NCI-H2227 (cell line): Measurements from ENCODE around the gene S100A10.
A peak's percentile ranks its signal among the peaks of the same experiment; 100 is the strongest.

Experiments
- DNase-seq: peaks from one replicate; lab custom pipeline; 2025; ENCODE audit not compliant: unreplicated experiment; lab: John Stamatoyannopoulos, UW

S100A10 gene

DNA sequence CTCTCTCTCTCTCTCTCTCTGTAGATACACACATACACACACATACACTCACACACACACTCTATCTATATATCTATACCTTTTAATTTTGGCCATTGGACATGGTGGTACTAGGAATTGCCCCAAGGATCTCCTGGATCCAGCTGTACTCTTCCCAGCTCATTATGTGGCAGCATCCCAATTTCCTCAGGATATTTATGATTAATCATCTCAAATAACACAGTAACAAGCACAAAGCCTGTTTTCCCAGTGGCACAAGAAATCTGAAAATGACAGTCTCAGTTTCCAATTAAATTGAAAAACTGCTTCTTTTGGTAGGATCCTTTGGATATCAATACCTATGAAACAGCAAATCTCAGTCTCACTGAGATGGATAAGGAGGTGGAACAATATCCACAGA lies 27.6 kb downstream of the S100A10 start:
- DNase-seq: no peak

- no peak for DNase-seq
These were observed 29.1 kb downstream of the S100A10 start for GRCh38 chr1:151964510-151964909.

GRCh38 chr1:151963288-151963687 lies 30.4 kb downstream of the S100A10 start:
- DNase-seq: no peak

- DNase-seq: no peak
These were observed 31.8 kb downstream of the S100A10 start for GRCh38 chr1:151961833-151962232.

- no peak for DNase-seq
These were observed 32.7 kb downstream of the S100A10 start for GRCh38 chr1:151960780-151961513.

GRCh38 chr1:151958959-151959358 lies 34.7 kb downstream of the S100A10 start:
- no peak for DNase-seq

DNA sequence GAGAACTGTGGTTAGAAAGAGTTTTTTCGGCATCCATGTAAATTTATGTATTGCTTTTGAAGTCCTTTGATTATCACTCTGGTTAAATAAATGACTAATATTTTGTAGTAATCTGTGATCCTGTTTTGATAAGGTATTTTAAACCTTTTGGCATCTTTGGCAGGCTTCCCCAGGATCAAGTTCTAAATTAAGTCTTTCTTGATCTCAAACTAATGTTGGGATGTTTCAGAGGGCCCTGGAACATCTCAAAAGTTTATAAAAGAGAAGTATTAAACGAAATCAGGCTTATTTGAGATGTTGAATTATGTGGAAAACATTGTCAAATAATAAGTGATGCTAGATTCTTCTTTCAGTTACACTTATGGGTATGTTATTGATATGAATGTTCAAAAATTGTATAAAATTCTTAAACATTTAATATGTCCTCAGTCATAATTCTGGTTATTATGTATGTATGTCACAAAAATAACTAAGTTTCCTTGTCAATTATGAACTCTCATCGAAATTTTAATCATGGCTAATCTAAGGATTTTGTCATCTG lies 36.6 kb downstream of the S100A10 start:
- DNase-seq: no peak

DNA sequence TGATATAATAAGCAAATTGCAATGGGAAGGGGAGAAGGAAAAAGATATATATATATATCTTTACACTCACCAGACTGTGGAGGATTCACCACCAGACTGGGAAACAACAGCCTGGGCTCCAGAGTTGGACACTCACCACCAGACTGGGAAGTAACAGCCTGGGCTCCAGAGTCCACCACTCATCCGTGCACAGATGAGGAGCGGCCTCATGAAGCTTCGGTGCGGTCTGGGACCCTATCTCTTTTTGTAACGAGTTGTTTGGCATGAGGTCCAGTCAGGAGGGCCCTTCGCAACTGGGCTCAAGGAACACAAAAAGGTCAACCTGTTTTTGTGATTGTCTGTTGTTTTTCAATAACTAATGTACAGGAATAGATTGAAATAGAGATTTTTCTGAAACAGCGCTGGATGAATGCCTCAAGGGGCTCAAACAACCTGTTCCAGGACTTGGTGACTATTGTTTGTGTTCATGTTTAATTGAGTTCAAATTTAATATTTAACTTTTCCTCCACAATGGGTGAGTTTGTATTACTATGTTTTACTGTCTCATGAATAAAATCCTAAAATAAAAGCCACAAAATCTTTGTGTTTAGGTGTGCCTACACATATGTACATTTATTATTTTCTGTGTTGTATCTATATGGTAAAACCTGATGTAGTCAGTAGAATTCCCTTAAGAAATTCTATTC lies 40.1 kb downstream of the S100A10 start:
- DNase-seq: no peak

DNA sequence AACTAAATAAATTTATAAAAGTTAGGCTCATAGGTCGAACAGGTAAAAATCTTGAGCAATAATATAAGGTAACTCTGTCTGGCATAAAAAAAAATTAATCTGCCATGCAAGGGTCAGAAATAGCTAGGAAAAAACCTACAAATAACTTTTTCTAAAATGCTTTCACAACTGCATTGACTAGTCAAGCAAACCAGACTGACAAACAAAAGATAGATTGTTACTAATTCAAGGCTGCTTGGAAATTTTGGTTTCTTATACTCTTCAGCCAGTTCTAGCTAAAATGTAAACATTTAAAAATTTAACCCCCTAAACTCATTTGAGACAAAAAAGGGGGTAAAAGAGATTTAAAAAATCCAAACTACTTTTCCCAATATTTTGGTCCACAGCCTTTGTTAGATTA lies 40.8 kb downstream of the S100A10 start:
- DNase-seq: no peak

DNA sequence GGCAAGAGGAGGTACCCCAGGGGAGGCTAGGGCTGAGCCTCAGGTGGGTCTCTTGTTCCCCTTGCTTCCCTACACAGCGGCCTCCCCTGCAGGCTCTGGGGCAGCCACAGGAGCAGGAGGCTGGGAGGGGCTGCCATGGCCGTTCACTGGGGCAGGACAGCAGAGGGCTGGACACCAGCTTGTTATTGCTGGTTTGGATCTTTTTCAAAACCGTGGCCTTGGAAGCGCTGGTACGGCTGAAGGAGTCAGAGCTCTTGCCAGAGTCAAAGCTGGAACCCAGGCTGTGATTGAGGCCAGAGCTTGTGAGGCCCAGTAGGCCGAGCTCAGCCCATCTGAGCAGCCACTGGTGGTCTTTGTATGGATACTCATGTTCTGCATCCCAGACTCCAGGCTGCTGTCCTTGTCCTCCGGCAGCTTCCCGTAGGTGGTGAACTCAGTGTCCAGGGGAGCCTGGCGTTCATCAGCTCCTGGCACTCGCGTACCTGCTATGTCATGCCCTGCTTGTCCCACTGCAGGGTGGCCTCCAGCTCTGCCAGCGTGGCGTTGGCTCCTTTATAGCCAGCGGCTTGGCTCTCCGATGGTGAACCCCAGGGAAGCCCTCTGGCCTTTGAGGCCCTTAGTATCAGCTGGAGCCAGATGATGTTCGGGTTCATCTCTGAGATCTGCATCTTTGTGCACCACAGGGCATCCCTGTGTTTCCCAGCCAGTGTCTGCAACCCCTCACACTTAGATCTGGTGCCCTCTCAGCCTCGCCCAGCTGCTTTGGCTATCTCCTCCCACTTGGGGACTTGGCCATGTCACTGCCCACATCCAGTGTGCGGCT lies 44.1 kb downstream of the S100A10 start:
- DNase-seq: no peak

- DNase-seq: no peak
These were observed 45.2 kb downstream of the S100A10 start for GRCh38 chr1:151948506-151948905.

DNA sequence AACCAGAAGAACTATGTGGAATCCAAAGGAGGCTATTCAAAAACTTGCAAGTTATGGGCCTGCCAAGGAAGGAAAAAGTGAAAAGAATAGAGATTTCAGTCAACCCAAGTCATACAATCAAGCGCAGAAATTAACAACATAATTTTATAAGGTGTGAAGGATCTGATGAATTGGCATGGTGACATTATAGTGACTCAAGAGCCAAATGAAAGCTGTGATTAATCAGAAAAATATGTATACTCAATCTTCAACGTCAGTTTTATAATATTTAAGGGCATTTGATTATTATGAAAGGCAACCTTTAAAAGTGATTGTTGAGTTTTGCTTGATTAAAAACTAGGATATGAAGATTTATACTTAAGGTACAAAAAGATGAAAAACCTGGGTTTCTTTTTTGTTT lies 46.5 kb downstream of the S100A10 start:
- DNase-seq: no peak

DNA sequence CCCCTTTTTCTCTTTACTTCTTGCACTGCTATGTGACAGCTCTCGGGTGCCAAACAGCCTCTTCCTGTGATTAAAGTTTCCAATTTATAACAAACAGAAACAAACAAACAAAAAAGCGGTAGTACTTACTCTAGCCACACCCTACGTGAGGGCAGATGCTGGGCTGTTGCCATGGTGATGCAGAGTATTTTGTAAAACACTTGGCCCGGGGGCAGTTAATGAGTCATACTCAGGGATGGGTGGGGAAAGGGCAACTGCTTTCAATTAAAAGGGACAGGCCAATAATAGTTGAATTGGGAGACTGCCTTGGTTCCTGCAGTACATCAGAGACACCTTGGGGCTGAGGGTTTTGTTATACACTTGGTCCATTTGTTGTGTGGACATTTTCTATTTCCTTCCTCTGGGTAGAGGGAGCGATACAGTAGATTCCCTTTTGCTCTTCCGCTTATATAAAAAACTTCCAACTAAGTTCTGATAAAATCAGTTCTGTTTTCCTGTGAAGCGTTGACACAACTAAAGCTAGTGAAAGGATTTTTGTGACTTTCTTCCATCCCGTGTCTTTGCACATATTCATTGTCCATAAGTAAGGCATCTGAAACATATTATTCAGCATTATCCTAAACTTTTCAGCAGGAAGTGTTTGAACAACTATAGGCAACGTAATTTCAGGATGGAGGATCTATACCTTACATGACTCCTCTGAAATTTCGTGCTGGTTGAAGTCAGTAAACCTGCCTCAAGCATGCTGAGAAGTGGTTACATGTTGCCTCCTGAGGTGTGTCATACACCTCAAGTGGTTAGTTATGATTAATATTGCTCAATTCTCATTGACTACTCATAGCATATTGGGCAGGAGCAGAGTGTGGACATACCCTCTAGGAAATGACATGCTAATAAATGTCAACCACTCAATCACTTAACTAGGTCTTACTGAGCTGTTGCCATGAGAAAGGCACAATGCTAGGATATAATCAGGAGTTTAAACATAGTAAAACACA lies 47.6 kb downstream of the S100A10 start:
- peak; percentile 6 for DNase-seq

DNA sequence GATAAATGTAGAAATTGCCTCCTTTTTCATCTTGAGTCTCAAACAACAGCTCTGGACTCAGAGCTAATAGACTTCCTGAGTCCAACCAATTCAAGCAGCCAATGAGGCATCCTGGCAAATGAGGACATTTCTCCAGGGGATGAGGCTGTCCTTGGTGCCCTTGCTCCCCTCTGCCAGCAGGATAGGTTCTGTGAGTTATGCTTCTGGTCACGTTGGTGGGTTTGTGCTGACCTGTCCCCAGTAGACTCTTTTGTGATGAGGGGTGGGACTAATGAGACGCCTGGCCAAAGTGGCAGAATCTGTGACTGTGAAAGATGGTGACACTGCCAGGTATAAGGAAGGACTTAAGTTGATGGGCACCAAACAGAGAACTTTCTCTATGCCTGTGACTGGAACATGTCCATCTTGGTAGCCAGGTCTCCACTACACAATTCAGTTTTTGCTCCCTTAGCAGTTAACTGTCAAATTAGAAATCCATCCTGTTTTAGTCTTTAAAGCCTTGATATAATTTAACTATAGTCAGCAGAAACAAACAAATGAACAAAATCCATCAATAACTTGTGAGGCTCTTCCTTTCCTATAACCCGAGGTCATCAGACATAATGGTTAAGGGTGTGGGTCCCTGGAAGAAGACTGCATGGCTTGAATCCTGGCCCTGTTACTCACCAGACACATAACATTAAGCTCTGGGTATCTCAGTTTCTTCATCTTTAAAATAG lies 48.6 kb downstream of the S100A10 start:
- DNase-seq: no peak

DNA sequence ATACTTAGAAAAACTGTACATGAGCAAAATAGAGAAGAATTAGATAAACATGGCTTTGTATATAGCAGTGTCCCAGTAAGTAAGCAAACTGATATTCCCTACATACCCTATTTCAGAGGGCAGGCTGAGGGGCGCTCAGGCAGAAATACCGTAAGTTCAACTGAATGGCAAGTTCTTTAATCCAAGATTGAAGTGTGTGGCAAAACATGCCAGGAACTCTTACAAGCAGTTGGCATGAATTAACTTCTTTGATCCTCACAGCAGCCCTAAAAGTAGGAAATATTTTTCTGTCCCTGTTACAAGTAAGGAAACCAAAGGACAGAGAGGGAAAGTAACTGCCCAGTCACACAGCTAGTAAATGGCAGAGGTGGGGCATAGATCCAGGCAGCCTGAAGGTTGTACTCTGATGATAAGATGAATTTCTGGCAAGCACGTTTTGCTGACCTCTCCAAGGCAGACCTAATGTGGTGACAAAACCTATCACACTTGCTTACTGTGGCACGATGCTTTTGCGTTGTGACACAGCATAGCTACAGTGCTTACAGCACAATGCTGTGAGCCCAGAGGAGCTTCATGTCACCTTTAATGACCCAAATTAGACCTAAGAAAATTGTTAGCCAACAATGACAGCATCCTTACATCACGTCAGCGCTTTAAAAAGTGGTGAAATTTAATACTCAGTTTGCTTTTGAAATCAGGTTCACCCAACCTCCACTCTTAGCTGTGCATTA lies 49.4 kb downstream of the S100A10 start:
- DNase-seq: no peak

DNA sequence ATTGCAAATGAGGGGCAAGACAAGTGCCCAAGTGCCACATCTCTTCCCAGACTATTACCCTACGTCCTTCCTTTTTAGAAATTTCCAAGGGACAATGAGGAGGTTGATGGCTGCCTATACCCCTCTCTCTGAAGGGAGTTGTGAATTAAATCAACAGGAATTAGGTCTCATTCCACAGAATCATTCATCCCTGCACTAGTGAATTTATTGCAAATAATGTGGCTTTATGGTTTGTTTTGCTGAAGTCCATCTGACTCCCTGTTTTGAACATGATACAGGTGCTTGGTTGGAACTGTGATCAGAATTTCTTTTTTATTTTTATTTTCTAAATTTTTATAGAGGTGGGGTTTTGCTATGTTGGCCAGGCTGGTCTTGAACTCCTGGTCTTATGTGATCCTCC lies 50.1 kb downstream of the S100A10 start:
- no peak for DNase-seq

DNA sequence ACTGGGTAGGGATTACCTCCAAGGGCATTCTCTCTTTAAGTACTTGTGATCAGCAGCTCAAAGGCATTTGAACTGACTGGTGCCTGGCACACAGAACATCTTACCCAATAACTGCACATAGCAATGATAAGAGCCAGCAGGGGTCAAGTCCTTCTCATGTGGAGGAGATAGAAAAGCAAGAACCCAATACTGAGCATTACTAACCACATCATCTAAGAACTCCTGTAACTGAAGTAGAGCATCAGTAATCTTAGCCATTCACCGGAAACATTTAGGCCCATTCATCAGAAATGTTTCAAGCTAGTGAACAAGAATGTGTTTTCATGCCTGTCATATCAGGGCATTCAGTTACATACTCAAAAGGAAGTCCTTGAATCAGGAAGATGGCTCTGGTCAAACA lies 50.8 kb downstream of the S100A10 start:
- no peak for DNase-seq

- no peak for DNase-seq
These were observed 53.1 kb downstream of the S100A10 start for GRCh38 chr1:151940541-151940940.

DNA sequence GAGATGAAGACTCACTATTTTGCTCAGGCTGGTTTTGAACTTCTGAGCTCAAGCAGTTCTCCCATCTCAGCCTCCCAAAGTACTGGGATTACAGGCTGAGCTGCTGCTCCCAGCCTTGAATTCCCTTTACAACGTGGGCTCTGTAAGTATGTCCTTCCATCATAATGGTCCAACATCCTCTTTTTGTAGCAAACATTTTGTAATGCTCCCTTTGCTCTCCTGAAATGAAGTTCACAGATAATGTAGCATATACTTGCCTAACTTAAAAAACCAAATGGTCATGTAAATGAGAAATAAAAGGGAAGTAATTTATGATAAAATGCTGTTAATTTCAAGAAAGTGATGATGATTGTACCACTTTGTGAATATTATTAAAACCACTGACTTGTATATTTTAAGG lies 53.9 kb downstream of the S100A10 start:
- DNase-seq: no peak
